Caco-2 (cell line): ENCODE results near the gene SMARCD3. TPM values are rescaled to one million over a fixed set of nuclear protein-coding genes. Genes with fewer than 3 reads are reported as not detected.

Experiments
- BruUV-seq: library from RNA; stranded (reverse); fragments of 400-500 nt; replicated peaks from 2 replicates; lab custom pipeline; 2021; lab: Mats Ljungman, UMichigan
- CTCF ChIA-PET: fragments of 300-600 bp; sonication (Branson Sonifier 250); formaldehyde crosslinking; loops from one replicate; lab custom pipeline; 2022; ENCODE audit warnings: antibody characterized with exemption; lab: Charles Lee
- POLR2A ChIA-PET: fragments of 300-600 bp; sonication (Branson Sonifier 250); formaldehyde crosslinking; loops from one replicate; lab custom pipeline; 2022; ENCODE audit warnings: antibody characterized with exemption; lab: Charles Lee
- DNase-seq, 2 experiments: peaks; one replicate each; pipeline versions ENCODE4 v3.0.0 to v3.0.0-alpha.2; 2020 to 2022
- H3K27me3 ChIP-seq: replicated peaks from 2 replicates; pipeline ENCODE4 v1.6.0; 2011; ENCODE audit warnings: low read length; ENCODE audit not compliant: control insufficient read depth, insufficient read depth
- H3K36me3 ChIP-seq: 2 replicates; pipeline ENCODE4 v1.5.1; 2011; ENCODE audit warnings: low read length; ENCODE audit not compliant: control insufficient read depth, insufficient read depth
- H3K4me1 ChIP-seq: fragments of 250-450 bp; sonication (Bioruptor Pico); 2 replicates; pipeline ENCODE4 v1.5.1; 2020; ENCODE audit warnings: mild to moderate bottlenecking
- H3K4me3 ChIP-seq: 2 replicates; pipeline ENCODE4 v1.5.1; 2011; ENCODE audit warnings: low read depth, mild to moderate bottlenecking, control low read depth, low read length
- H3K9me3 ChIP-seq: fragments of 250-450 bp; sonication (Bioruptor Pico); 2 replicates; pipeline ENCODE4 v1.5.1; 2020; ENCODE audit warnings: mild to moderate bottlenecking, moderate library complexity
- H3K27ac Mint-ChIP-seq: one replicate; pipeline ENCODE4 v1.8.0; 2022; ENCODE audit warnings: mixed read lengths; ENCODE audit not compliant: unreplicated experiment
- H3K27me3 Mint-ChIP-seq: one replicate; pipeline ENCODE4 v1.8.0; 2022; ENCODE audit warnings: mixed read lengths; ENCODE audit not compliant: insufficient read depth, unreplicated experiment
- H3K36me3 Mint-ChIP-seq: one replicate; pipeline ENCODE4 v1.8.0; 2022; ENCODE audit warnings: mild to moderate bottlenecking, mixed read lengths; ENCODE audit not compliant: insufficient read depth, unreplicated experiment
- H3K4me1 Mint-ChIP-seq: one replicate; pipeline ENCODE4 v1.8.0; 2022; ENCODE audit warnings: low read depth, mixed read lengths; ENCODE audit not compliant: unreplicated experiment
- H3K4me3 Mint-ChIP-seq: one replicate; pipeline ENCODE4 v1.8.0; 2022; ENCODE audit warnings: mild to moderate bottlenecking, moderate library complexity, mixed read lengths; ENCODE audit not compliant: unreplicated experiment
- H3K9me3 Mint-ChIP-seq: one replicate; pipeline ENCODE4 v1.8.0; 2022; ENCODE audit warnings: mixed read lengths; ENCODE audit not compliant: unreplicated experiment
- intact Hi-C: fragments of 100-400 bp; cut with micrococcal nuclease; formaldehyde crosslinking; loops from one replicate; pipeline ENCODE4 v1.10.0; 2022; ENCODE audit not compliant: unreplicated experiment
- total RNA-seq: library from RNA; stranded (reverse); gene quantifications from 2 replicates; pipeline ENCODE4 v1.2.3, GENCODE V29; 2022
- TF ChIP-seq, protein P1 (sequence below), 2 experiments: fragments of 200-600 bp in 1 of 2; IDR thresholded peaks; 1 replicate in 1 of 2; 2 replicates in 1 of 2; pipeline versions ENCODE4 v1.5.1 to v1.8.0; 2011 to 2022; ENCODE audit warnings: antibody characterized with exemption in 1 of 2, control low read depth in 1 of 2, inconsistent platforms in 1 of 2, low read depth in 1 of 2, low read length in 1 of 2, mild to moderate bottlenecking in 1 of 2, moderate library complexity in 1 of 2; ENCODE audit not compliant: insufficient read depth in 1 of 2, severe bottlenecking in 1 of 2, unreplicated experiment in 1 of 2

The SMARCD3 gene
- total RNA-seq, 1 experiment from 2014 or later: 27.8 TPM

DNA sequence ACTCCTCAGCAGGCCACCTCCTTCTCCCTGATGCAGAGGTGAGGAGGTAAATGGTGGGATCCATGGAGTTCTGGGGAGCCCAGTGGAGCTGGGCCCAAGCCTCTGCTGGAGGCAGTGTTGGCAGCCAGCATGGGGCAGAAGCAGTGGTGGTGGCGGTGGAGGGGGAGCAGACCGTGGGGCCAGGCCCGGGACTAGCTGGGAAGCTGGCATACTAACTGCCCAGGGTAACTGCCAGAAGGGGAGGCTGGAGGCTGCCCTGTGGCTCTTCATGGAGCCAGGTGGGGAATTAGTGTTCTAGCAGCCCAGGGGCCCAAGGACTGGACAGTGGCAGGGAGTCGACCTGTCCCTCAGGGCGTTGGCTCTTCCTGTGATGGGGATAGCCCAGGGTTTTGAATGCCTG, 16.1 kb upstream of the SMARCD3 start:
- Histone ChIP-seq H3K27me3 (no peaks in the 10 kb centered on the region), H3K36me3 (no peaks in the 10 kb centered on the region), H3K4me1 (no peaks in the 10 kb centered on the region), H3K4me3 (no peak overlapping the region), H3K9me3 (no peaks in the 10 kb centered on the region)
- Mint-ChIP-seq H3K36me3 (no peaks in the 10 kb centered on the region), H3K4me3 (no peak overlapping the region), H3K4me1 (no peaks in the 10 kb centered on the region), H3K9me3 (no peaks in the 10 kb centered on the region), H3K27ac (no peak overlapping the region), H3K27me3 (peaks cover 7% of the 10 kb centered on the region)
- intact Hi-C loops: no loop called here
- CTCF ChIA-PET: no interaction called here
- BruUV-seq: no TSS peak
- TF ChIP-seq, protein P1, sequence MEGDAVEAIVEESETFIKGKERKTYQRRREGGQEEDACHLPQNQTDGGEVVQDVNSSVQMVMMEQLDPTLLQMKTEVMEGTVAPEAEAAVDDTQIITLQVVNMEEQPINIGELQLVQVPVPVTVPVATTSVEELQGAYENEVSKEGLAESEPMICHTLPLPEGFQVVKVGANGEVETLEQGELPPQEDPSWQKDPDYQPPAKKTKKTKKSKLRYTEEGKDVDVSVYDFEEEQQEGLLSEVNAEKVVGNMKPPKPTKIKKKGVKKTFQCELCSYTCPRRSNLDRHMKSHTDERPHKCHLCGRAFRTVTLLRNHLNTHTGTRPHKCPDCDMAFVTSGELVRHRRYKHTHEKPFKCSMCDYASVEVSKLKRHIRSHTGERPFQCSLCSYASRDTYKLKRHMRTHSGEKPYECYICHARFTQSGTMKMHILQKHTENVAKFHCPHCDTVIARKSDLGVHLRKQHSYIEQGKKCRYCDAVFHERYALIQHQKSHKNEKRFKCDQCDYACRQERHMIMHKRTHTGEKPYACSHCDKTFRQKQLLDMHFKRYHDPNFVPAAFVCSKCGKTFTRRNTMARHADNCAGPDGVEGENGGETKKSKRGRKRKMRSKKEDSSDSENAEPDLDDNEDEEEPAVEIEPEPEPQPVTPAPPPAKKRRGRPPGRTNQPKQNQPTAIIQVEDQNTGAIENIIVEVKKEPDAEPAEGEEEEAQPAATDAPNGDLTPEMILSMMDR (IDR thresholded peaks at IDR 0.05; ENCODE audit: insufficient read depth in 1 of 2, low read depth in 1 of 2, low read length in 1 of 2, severe bottlenecking in 1 of 2, unreplicated experiment in 1 of 2): no peak
- POLR2A ChIA-PET: interaction anchor here (0.7 kb wide), 1 partner anchor 38 kb away, joined by 10 read pairs; the partner anchor contains the start of gene ABCF2
- DNase-seq: no peak

DNA sequence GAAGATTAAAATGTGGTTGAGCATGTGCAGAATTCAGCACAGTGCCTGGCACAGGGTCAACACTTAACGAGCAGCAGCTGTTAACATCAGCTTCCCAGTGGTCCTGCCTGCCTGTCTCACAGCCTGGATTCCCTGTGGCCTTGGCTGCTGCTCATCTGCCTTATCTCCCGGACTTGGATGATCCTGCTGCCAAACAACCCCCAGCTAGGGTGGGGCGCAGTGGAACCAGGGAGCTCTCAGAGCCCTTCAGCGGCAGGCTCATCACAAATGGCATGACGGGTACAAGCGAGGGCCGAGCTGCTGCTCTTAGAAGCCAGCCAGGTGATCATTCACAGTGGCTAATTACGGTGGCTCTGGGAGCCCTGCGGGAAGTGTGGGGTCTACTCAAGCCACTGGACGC, 13.0 kb upstream of the SMARCD3 start:
- Histone ChIP-seq H3K36me3 (no peaks in the 10 kb centered on the region), H3K9me3 (no peaks in the 10 kb centered on the region), H3K4me3 (no peak overlapping the region), H3K4me1 (no peaks in the 10 kb centered on the region), H3K27me3 (no peaks in the 10 kb centered on the region)
- TF ChIP-seq, protein P1 (IDR thresholded peaks at IDR 0.05; ENCODE audit: insufficient read depth in 1 of 2, low read depth in 1 of 2, low read length in 1 of 2, severe bottlenecking in 1 of 2, unreplicated experiment in 1 of 2): no peak
- H3K4me1 Mint-ChIP-seq: no peaks in the 10 kb centered on the region
- H3K9me3 Mint-ChIP-seq: no peaks in the 10 kb centered on the region
- peaks cover 30% of the 10 kb centered on the region for H3K27me3 Mint-ChIP-seq
- CTCF ChIA-PET: no interaction called here
- DNase-seq: no peak
- POLR2A ChIA-PET: no interaction called here
- H3K4me3 Mint-ChIP-seq: no peak overlapping the region
- intact Hi-C loops: no loop called here
- no TSS peak for BruUV-seq
- no peak overlapping the region for H3K27ac Mint-ChIP-seq
- H3K36me3 Mint-ChIP-seq: no peaks in the 10 kb centered on the region

DNA sequence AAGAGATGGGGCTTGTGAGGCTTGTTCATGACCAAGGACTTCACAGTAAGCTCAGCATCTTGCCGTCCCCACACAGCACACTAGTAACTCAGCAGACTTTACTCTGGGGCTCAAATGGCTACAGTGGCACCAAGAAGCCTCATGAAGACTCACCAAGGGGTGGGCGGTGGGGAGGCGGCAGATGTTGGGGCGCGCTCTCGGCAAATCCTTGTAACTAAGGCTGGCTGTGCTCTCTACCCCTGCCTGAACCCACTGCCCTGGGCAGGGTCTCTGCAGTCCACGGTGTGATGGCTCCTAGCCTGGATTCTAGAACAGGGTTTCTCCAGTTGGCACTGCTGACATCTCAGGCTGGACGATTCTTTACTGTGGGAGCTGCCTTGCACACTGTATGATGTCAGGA, 12.4 kb upstream of the SMARCD3 start:
- no peak for DNase-seq
- BruUV-seq: no TSS peak
- Mint-ChIP-seq H3K36me3 (no peaks in the 10 kb centered on the region), H3K4me3 (no peak overlapping the region), H3K27me3 (peaks cover 29% of the 10 kb centered on the region), H3K27ac (no peak overlapping the region), H3K9me3 (no peaks in the 10 kb centered on the region), H3K4me1 (no peaks in the 10 kb centered on the region)
- intact Hi-C loops: no loop called here
- Histone ChIP-seq H3K4me1 (no peaks in the 10 kb centered on the region), H3K36me3 (no peaks in the 10 kb centered on the region), H3K9me3 (no peaks in the 10 kb centered on the region), H3K27me3 (no peaks in the 10 kb centered on the region), H3K4me3 (no peak overlapping the region)
- TF ChIP-seq, protein P1 (IDR thresholded peaks at IDR 0.05; ENCODE audit: insufficient read depth in 1 of 2, low read depth in 1 of 2, low read length in 1 of 2, severe bottlenecking in 1 of 2, unreplicated experiment in 1 of 2): no peak
- ChIA-PET CTCF (no interaction called here), POLR2A (no interaction called here)
